Progenitor cell of endocrine pancreas (in vitro differentiated cells): ENCODE measurements around the gene ADAM17. TPM values are rescaled to one million over a fixed set of nuclear protein-coding genes. Genes with fewer than 3 reads are reported as not detected.
"Not testable (repeated sequence)": the region's sequence is repeated elsewhere in the genome, so short reads cannot be mapped to it uniquely, and the experiment has no call there.

Experiments used
- DNase-seq: peaks from one replicate; pipeline ENCODE4 v3.0.0; 2021; ENCODE audit warnings: low spot score; ENCODE audit not compliant: unreplicated experiment
- H3K27ac Mint-ChIP-seq: 2 replicates; pipeline ENCODE4 v1.8.0; 2021; ENCODE audit warnings: mild to moderate bottlenecking, moderate library complexity, mixed read lengths
- H3K27me3 Mint-ChIP-seq: 2 replicates; pipeline ENCODE4 v1.8.0; 2021; ENCODE audit warnings: mixed read lengths
- H3K36me3 Mint-ChIP-seq: 2 replicates; pipeline ENCODE4 v1.8.0; 2022; ENCODE audit warnings: mixed read lengths; ENCODE audit not compliant: insufficient read depth
- H3K4me1 Mint-ChIP-seq: 2 replicates; pipeline ENCODE4 v1.8.0; 2021; ENCODE audit warnings: low read depth, mixed read lengths
- H3K4me3 Mint-ChIP-seq: 2 replicates; pipeline ENCODE4 v1.8.0; 2021; ENCODE audit warnings: low read depth, mild to moderate bottlenecking, moderate library complexity, mixed read lengths
- H3K9me3 Mint-ChIP-seq: 2 replicates; pipeline ENCODE4 v1.8.0; 2021; ENCODE audit warnings: low read depth, mixed read lengths
- CTCF ChIP-seq: fragments of 200-600 bp; sonication (generic); IDR thresholded peaks from one replicate; pipeline ENCODE4 v1.5.0; 2021; ENCODE audit warnings: antibody characterized with exemption, mild to moderate bottlenecking; ENCODE audit not compliant: unreplicated experiment
- total RNA-seq: library from RNA; stranded (reverse); gene quantifications from 2 replicates; pipeline ENCODE4 v1.2.1, GENCODE V29; 2021

Gene ADAM17
- total RNA-seq, 1 donor from 2014 or later: 53.1 TPM

GRCh38 chr2:9595746-9596145 is 40.1 kb upstream of the ADAM17 start:
- peaks cover 38% of the 10 kb centered on the region for H3K36me3 Mint-ChIP-seq
- H3K27me3 Mint-ChIP-seq: no peaks in the 10 kb centered on the region
- H3K9me3 Mint-ChIP-seq: peaks cover 17% of the 10 kb centered on the region

DNA sequence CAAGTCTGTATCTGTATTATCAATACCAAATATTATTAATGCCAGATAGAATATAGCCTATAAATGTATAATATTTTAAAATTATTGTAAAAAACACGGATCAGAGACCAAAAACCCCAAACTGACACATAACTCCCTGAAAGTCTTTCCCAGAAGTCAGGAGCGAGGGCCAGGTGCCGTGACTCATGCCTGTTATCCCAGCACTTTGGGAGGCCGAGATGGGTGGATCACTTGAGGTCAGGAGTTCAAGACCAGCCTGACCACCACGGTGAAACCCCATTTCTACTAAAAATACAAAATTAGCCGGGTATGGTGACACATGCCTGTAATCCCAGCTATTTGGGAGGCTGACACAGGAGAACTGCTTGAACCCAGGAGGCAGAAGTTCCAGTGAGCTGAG is 39.6 kb upstream of the ADAM17 start:
- H3K4me1 Mint-ChIP-seq, H3K4me3 Mint-ChIP-seq, H3K27me3 Mint-ChIP-seq, H3K27ac Mint-ChIP-seq, DNase-seq: not testable (repeated sequence)
- Mint-ChIP-seq H3K36me3 (peaks cover 34% of the 10 kb centered on the region), H3K9me3 (peaks cover 17% of the 10 kb centered on the region)

More at GRCh38 chr2:9595746-9596145, 40.1 kb upstream of the ADAM17 start:
- Mint-ChIP-seq H3K4me3 (no peak overlapping the region), H3K27ac (peak overlapping the region; percentile 82), H3K4me1 (peaks cover 5% of the 10 kb centered on the region)
- DNase-seq: no peak
- no peak for TF ChIP-seq CTCF

GRCh38 chr2:9594366-9595054 is 38.9 kb upstream of the ADAM17 start:
- DNase-seq: no peak
- peak overlapping the region; percentile 71 for H3K27ac Mint-ChIP-seq
- TF ChIP-seq CTCF: no peak
- H3K27me3 Mint-ChIP-seq: no peaks in the 10 kb centered on the region
- no peak overlapping the region for H3K4me3 Mint-ChIP-seq
- peaks cover 28% of the 10 kb centered on the region for H3K36me3 Mint-ChIP-seq
- H3K4me1 Mint-ChIP-seq: peaks cover 5% of the 10 kb centered on the region
- peaks cover 10% of the 10 kb centered on the region for H3K9me3 Mint-ChIP-seq

GRCh38 chr2:9593925-9594324 is 38.3 kb upstream of the ADAM17 start:
- no peak for DNase-seq
- Mint-ChIP-seq H3K27ac (no peak overlapping the region), H3K4me3 (no peak overlapping the region), H3K4me1 (peaks cover 5% of the 10 kb centered on the region), H3K9me3 (peaks cover 5% of the 10 kb centered on the region), H3K27me3 (no peaks in the 10 kb centered on the region), H3K36me3 (peaks cover 22% of the 10 kb centered on the region)
- TF ChIP-seq CTCF: no peak

DNA sequence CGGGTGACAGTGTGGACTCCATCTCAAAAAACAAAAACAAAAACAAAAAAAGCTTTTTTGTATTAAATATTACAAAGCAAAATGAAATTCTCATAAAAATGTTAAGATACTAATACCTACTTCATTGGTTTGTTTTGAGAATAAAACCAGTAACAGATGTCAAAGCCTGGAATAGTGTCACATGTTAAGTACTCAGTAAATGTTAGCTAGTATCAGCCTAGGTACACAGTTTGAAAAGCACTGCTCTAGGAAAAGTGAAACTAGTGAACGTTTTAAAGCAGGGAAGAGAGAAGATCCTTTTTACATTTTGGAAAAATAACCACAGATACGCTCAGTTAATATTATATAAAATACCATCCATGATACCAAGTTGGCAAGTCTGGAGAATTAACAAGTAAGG is 37.1 kb upstream of the ADAM17 start:
- no peaks in the 10 kb centered on the region for H3K27me3 Mint-ChIP-seq
- peaks cover 5% of the 10 kb centered on the region for H3K4me1 Mint-ChIP-seq
- peaks cover 15% of the 10 kb centered on the region for H3K36me3 Mint-ChIP-seq
- no peak overlapping the region for H3K27ac Mint-ChIP-seq
- TF ChIP-seq CTCF: no peak
- DNase-seq: no peak
- no peak overlapping the region for H3K4me3 Mint-ChIP-seq
- H3K9me3 Mint-ChIP-seq: no peaks in the 10 kb centered on the region

DNA sequence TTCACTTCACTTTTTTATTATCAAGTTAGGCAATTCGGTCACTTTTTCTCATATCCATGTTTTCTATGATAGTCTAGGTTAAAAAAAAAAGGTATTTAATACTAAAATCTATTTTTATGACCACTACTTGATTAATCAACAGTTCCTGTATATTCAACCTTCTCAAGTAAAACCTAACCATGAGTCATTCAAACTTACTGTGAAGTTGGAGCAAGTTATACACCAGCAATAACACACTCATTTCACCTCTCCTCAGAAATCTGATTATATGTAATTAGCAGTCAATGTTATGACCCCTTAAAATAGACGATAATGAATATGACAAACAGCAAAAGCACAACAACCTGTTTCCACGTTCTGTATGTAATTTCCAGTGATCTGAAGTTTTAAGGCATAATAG is 35.0 kb upstream of the ADAM17 start:
- no peak overlapping the region for H3K27ac Mint-ChIP-seq
- H3K36me3 Mint-ChIP-seq: peaks cover 13% of the 10 kb centered on the region
- H3K9me3 Mint-ChIP-seq: no peaks in the 10 kb centered on the region
- no peak overlapping the region for H3K4me3 Mint-ChIP-seq
- H3K4me1 Mint-ChIP-seq: peaks cover 5% of the 10 kb centered on the region
- TF ChIP-seq CTCF: no peak
- no peaks in the 10 kb centered on the region for H3K27me3 Mint-ChIP-seq
- DNase-seq: no peak
